Testis (tissue), 3 donors: ENCODE results near the gene KRTAP5-5. TPM values are rescaled to one million over a fixed set of nuclear protein-coding genes. Genes with fewer than 3 reads are reported as not detected.
"Not testable (repeated sequence)": the region's sequence is repeated elsewhere in the genome, so short reads cannot be mapped to it uniquely, and the experiment has no call there.

Experiments
- DNase-seq: peaks from one replicate; pipeline ENCODE4 v3.0.0-alpha.2; 2019
- H3K27ac ChIP-seq, 2 donors: fragments of 200-600 bp; sonication (generic); one replicate each; pipeline ENCODE4 v1.5.1; 2019
- H3K27me3 ChIP-seq: fragments of 200-600 bp; sonication (generic); one replicate; pipeline ENCODE4 v1.5.1; 2019
- H3K36me3 ChIP-seq: fragments of 200-600 bp; sonication (generic); one replicate; pipeline ENCODE4 v1.5.1; 2017; ENCODE audit warnings: low read depth; ENCODE audit errors: missing control alignments
- H3K4me1 ChIP-seq: fragments of 200-600 bp; sonication (generic); one replicate; pipeline ENCODE4 v1.5.1; 2019
- H3K4me3 ChIP-seq, 2 donors: fragments of 200-600 bp; sonication (generic); one replicate each; pipeline ENCODE4 v1.5.1; 2017 to 2019
- H3K9me3 ChIP-seq: fragments of 200-600 bp; sonication (generic); one replicate; pipeline ENCODE4 v1.5.1; 2017
- POLR2A ChIP-seq: fragments of 450-650 bp; IDR thresholded peaks from one replicate; pipeline ENCODE4 v1.6.1; 2017; ENCODE audit warnings: antibody characterized with exemption, mild to moderate bottlenecking, moderate library complexity
- WGBS, 2 donors: methylation state at CpG; one replicate each; pipeline ENCODE4 v1.1.5; 2018; 5-methylcytosine and 5-hydroxymethylcytosine counted together
- intact Hi-C: fragments of 100-400 bp; cut with DNase I; formaldehyde crosslinking; loops from one replicate; pipeline ENCODE4 v1.15.1; 2023; ENCODE audit warnings: low total_unique reads
- polyA plus RNA-seq: library from polyadenylated mRNA; stranded (reverse); fragments of 350-450 nt; fragmentation: Illumina TruSeq; extraction: RNeasy Lipid Tissue Mini Kit (QIAGEN cat#74804); gene quantifications from one replicate; pipeline ENCODE4 v1.2.3, GENCODE V29; 2014; ENCODE audit warnings: low read depth, low replicate concordance; ENCODE audit not compliant: insufficient read depth
- total RNA-seq, 2 donors: library from RNA; depleted of rRNA; stranded (reverse); fragments of >200 nt; gene quantifications; one replicate each; pipeline ENCODE4 v1.2.3, GENCODE V29; 2016
- TF ChIP-seq, protein P1 (sequence below), 3 experiments: fragments of 450-650 bp in 2 of 3; fragments of 200-600 bp in 1 of 3; sonication (generic) in 1 of 3; IDR thresholded peaks; one replicate each; pipeline ENCODE4 v1.5.1; 2016 to 2019; ENCODE audit warnings: antibody characterized with exemption in 3 of 3, mild to moderate bottlenecking in 2 of 3, moderate library complexity in 1 of 3

KRTAP5-5 gene
- total and polyA plus RNA-seq, 3 donors from 2014 or later = not detected

DNA sequence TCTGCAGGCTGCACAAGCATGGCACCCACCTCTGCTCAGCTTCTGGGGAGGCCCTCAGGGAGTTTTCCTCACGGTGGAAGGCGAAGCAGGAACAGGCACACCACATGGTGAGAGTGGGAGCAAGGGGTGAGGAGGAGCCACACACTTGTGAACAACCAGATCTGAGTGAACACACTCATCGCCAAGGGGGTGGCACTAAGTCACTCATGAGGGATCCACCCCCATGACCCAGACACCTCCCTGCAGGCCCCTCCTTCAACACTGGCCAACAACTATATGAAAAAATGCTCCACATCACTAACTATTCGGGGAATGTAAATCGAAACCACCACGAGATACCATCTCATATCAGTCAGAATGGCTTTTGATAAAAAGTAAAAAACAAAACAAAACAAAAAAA, 30.8 kb upstream of the KRTAP5-5 start:
- H3K4me3 ChIP-seq = no peak overlapping the region
- DNase-seq = no peak

DNA sequence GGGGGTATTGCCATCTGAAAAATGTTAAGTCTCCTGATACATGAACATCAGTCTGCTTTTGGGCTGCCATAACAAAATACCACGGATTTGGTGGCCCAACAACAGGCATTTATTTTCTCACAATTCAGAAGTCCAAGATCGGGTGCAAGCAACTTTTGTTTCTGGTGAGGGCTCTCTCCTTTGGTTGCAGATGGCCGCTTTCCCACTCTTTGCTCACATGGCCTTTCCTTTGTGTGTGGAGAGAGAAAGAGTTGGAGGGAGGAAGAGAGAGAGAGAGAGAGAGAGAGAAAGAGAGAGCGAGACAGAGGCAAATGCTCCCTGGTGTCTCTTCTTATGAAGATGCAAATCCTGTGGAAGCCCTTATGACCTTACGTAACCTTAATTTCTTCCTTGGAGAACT, 28.9 kb upstream of the KRTAP5-5 start:
- H3K27ac ChIP-seq = no peak overlapping the region
- no peak for TF ChIP-seq POLR2A
- TF ChIP-seq, protein P1, sequence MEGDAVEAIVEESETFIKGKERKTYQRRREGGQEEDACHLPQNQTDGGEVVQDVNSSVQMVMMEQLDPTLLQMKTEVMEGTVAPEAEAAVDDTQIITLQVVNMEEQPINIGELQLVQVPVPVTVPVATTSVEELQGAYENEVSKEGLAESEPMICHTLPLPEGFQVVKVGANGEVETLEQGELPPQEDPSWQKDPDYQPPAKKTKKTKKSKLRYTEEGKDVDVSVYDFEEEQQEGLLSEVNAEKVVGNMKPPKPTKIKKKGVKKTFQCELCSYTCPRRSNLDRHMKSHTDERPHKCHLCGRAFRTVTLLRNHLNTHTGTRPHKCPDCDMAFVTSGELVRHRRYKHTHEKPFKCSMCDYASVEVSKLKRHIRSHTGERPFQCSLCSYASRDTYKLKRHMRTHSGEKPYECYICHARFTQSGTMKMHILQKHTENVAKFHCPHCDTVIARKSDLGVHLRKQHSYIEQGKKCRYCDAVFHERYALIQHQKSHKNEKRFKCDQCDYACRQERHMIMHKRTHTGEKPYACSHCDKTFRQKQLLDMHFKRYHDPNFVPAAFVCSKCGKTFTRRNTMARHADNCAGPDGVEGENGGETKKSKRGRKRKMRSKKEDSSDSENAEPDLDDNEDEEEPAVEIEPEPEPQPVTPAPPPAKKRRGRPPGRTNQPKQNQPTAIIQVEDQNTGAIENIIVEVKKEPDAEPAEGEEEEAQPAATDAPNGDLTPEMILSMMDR (IDR thresholded peaks at IDR 0.05) = no peak
- H3K4me3 ChIP-seq = no peak overlapping the region
- no peaks in the 10 kb centered on the region for H3K4me1 ChIP-seq
- intact Hi-C loops = no loop called here
- no peaks in the 10 kb centered on the region for H3K27me3 ChIP-seq
- no peaks in the 10 kb centered on the region for H3K36me3 ChIP-seq
- WGBS, 2 donors = 76 to 85% methylated on average over 5 of the region's 5 CpGs
- H3K9me3 ChIP-seq = no peaks in the 10 kb centered on the region
- no peak for DNase-seq

More for the DNA sequence above, 30.8 kb upstream of the KRTAP5-5 start:
- Histone ChIP-seq H3K9me3 (no peaks in the 10 kb centered on the region), H3K36me3 (no peaks in the 10 kb centered on the region), H3K27ac (no peak overlapping the region), H3K27me3 (no peaks in the 10 kb centered on the region), H3K4me1 (no peaks in the 10 kb centered on the region)
- TF ChIP-seq POLR2A = no peak
- TF ChIP-seq, protein P1 (IDR thresholded peaks at IDR 0.05) = no peak
- 69 to 72% methylated on average over 5 to 6 of the region's 6 CpGs for WGBS, 2 donors
- intact Hi-C loops = no loop called here

GRCh38 chr11:1601663-1602062, 27.9 kb upstream of the KRTAP5-5 start:
- DNase-seq, H3K4me3 ChIP-seq, H3K27ac ChIP-seq, H3K9me3 ChIP-seq, intact Hi-C loops, H3K27me3 ChIP-seq, H3K4me1 ChIP-seq, H3K36me3 ChIP-seq: not testable (repeated sequence)
- 58 to 60% methylated on average over 3 of the region's 3 CpGs for WGBS, 2 donors

DNA sequence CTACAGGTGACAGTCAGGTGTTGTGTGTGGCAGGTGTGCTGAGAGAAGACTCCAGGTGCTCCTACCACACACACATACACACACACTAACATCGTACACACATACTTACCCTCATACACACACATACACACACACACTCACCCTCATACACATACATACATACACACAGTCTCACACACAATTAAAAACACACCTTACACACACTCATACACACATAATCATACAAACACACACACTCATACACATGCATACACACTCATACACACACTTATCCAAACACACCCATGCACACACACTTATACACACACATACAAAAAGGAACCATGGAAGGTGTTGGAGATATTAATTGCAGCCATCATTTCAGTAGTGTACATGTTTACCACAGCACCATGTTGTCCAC, 25.9 kb upstream of the KRTAP5-5 start:
- TF ChIP-seq POLR2A = no peak
- TF ChIP-seq, protein P1 (IDR thresholded peaks at IDR 0.05) = no peak
- intact Hi-C loops = no loop called here
- no peaks in the 10 kb centered on the region for H3K4me1 ChIP-seq
- no peaks in the 10 kb centered on the region for H3K36me3 ChIP-seq
- DNase-seq = no peak
- no peaks in the 10 kb centered on the region for H3K9me3 ChIP-seq
- 89 to 90% methylated on average over 1 of the region's 1 CpG for WGBS, 2 donors
- H3K4me3 ChIP-seq = no peak overlapping the region
- no peak overlapping the region for H3K27ac ChIP-seq
- H3K27me3 ChIP-seq = no peaks in the 10 kb centered on the region

DNA sequence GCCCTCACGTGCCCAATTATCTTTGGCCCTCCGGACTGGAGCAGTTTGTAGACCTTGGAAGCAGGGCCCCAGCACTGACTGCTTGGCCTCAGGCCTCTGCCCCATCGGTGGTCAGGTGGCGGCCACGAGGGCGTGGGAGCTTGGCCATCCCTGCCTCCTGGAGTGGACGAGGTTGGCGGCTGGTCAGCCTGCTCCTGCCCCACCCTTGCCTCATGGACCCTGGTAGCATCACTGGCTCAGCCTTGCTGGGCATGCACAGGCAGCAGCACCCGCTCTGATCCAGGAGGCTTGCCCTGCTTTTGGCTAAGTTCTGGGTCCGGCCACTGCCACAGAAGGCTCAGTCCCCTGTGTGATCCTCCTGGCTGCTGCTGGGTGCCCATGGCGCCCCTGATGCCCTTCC, 25.4 kb upstream of the KRTAP5-5 start:
- WGBS, 2 donors = 79 to 87% methylated on average over 2 to 11 of the region's 11 CpGs
- H3K4me3 ChIP-seq = no peak overlapping the region
- intact Hi-C loops = no loop called here
- no peaks in the 10 kb centered on the region for H3K9me3 ChIP-seq
- no peak for DNase-seq
- no peak overlapping the region for H3K27ac ChIP-seq
- no peaks in the 10 kb centered on the region for H3K27me3 ChIP-seq
- H3K36me3 ChIP-seq = no peaks in the 10 kb centered on the region
- no peaks in the 10 kb centered on the region for H3K4me1 ChIP-seq
- no peak for TF ChIP-seq POLR2A
- TF ChIP-seq, protein P1 (IDR thresholded peaks at IDR 0.05) = no peak
